Skeletal muscle satellite cell (primary cell): ENCODE measurements around the gene NBEA.
"Not testable (repeated sequence)": the region's sequence is repeated elsewhere in the genome, so short reads cannot be mapped to it uniquely, and the experiment has no call there.

ENCODE experiments used
- H3K27me3 ChIP-seq: 2 replicates; pipeline ENCODE4 v1.7.0; 2013; ENCODE audit warnings: low read length; ENCODE audit not compliant: control insufficient read depth, insufficient read depth
- H3K36me3 ChIP-seq: 2 replicates; pipeline ENCODE4 v1.7.0; 2013; ENCODE audit warnings: mild to moderate bottlenecking, control low read depth, low read length; ENCODE audit not compliant: insufficient read depth
- H3K4me1 ChIP-seq: 2 replicates; pipeline ENCODE4 v1.7.0; 2013; ENCODE audit warnings: low read length; ENCODE audit not compliant: control insufficient read depth, insufficient read depth
- H3K4me2 ChIP-seq: 2 replicates; pipeline ENCODE4 v1.7.0; 2013; ENCODE audit warnings: mild to moderate bottlenecking, low read length
- H3K4me3 ChIP-seq: 2 replicates; pipeline ENCODE4 v1.7.0; 2013; ENCODE audit warnings: low read length
- H3K9ac ChIP-seq: 2 replicates; pipeline ENCODE4 v1.7.0; 2013; ENCODE audit warnings: mild to moderate bottlenecking, low read depth, low read length, moderate library complexity
- H3K9me3 ChIP-seq: replicated peaks from 2 replicates; pipeline ENCODE4 v1.7.0; 2013; ENCODE audit warnings: mild to moderate bottlenecking, control low read depth, low read length

The NBEA gene

DNA sequence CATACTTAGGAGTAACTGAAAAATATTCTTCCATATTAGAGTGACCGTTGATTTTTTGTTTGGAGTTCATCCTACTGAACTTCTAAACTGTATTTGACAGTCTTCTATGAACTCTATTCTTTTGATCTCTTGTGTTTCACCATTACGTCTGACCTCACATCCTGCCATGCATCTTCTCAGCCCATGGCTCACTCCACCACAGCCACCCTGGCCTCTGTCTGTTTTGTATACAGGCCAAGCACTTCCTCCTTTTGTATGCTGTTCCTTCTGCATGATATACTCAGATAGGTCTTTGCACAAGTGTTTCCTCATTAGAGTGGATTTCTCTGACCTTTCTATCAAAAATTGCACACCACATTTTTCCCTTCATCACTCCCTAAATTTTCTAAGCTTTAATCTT lies 414.5 kb downstream of the NBEA start:
- Histone ChIP-seq H3K4me2 (no peak overlapping the region), H3K27me3 (no peaks in the 10 kb centered on the region), H3K36me3 (no peaks in the 10 kb centered on the region), H3K4me1 (no peaks in the 10 kb centered on the region), H3K4me3 (no peak overlapping the region), H3K9me3 (no peaks in the 10 kb centered on the region), H3K9ac (no peak overlapping the region)

DNA sequence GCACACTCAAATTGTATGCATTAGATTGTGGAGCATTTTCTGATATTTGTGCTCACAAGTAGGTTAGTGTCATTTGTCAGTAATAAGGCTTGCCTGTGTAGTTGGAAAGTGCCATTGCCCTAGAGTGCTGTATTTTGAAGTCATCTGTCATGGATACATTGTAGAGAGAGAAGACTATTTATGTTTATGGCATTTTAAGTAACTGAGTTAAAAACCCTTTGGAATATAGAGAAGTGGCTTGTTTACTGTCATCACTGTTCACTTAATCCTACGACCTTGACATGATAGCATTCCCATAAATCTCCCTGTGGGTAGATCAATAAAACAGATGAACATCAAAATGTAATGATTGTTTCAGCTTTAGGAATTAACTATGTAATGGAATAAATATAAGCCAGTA lies 423.8 kb downstream of the NBEA start:
- H3K9me3 ChIP-seq = peaks cover 3% of the 10 kb centered on the region
- no peaks in the 10 kb centered on the region for H3K27me3 ChIP-seq
- H3K4me3 ChIP-seq = no peak overlapping the region
- H3K9ac ChIP-seq = no peak overlapping the region
- no peaks in the 10 kb centered on the region for H3K4me1 ChIP-seq
- H3K4me2 ChIP-seq = no peak overlapping the region
- H3K36me3 ChIP-seq = no peaks in the 10 kb centered on the region

DNA sequence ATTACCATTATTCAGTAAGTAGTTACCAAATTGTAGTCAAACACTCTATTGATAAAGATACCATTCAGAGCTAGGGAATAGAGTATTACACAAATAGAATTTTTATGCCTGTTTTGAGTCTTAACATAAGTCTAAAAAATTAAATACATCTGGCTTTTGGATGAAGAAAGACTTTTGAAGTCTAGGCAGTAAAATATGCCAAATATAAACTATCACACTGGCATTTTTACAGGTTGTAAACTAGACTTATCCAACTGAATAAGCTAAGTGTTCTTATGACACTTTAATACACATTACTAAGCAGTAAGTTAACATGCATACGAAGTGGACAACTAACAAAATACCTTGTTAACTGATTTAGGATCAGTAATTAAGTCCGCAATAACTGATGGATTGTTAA lies 425.5 kb downstream of the NBEA start:
- Histone ChIP-seq H3K4me1 (no peaks in the 10 kb centered on the region), H3K36me3 (no peaks in the 10 kb centered on the region), H3K4me3 (no peak overlapping the region)

DNA sequence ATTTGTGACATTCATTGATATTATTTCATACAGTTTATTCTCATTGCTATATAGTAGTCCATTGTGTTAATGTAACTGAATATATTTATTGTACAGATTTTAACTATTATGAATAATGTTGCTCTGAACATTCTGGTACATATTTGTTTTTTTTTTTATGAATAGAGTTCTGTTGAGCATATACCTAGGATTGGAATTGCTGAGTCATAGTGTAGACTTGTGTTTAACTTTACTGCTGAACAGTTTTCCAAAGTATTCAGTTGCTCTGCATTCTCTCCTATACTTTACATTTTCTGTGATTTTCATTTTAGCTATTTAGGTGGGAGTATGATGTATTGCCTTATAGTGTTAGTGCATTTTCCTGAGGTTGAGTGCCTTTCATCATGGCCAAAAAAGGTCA lies 436.9 kb downstream of the NBEA start:
- Histone ChIP-seq H3K9me3 (no peaks in the 10 kb centered on the region), H3K27me3 (no peaks in the 10 kb centered on the region), H3K36me3 (no peaks in the 10 kb centered on the region), H3K4me3 (no peak overlapping the region), H3K9ac (no peak overlapping the region), H3K4me2 (no peak overlapping the region), H3K4me1 (peaks cover 9% of the 10 kb centered on the region)

More for the DNA sequence above, 425.5 kb downstream of the NBEA start:
- no peaks in the 10 kb centered on the region for H3K27me3 ChIP-seq
- H3K9ac ChIP-seq = no peak overlapping the region
- peaks cover 6% of the 10 kb centered on the region for H3K9me3 ChIP-seq
- no peak overlapping the region for H3K4me2 ChIP-seq

DNA sequence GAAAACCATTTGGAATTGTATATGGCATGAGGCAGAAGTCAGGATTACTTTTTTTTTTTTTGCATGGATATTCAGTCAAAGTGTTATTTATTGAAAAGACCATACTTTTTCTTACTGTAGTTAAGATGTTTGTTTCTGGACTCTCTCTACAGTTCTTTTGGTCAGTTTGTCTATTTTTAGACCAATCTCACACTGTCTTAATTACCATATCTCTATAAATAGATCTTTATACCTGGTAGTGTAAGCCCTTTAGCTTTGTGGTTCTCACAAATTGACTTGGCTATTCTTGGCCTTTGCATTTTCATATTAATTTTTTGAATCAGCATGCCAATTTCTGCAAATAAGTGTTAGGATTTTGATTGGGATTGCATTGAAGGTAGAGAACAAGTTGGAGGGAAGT lies 437.6 kb downstream of the NBEA start:
- no peak overlapping the region for H3K4me3 ChIP-seq
- no peak overlapping the region for H3K4me2 ChIP-seq
- no peak overlapping the region for H3K9ac ChIP-seq
- no peaks in the 10 kb centered on the region for H3K9me3 ChIP-seq
- H3K36me3 ChIP-seq = no peaks in the 10 kb centered on the region
- H3K27me3 ChIP-seq = no peaks in the 10 kb centered on the region
- peaks cover 9% of the 10 kb centered on the region for H3K4me1 ChIP-seq

DNA sequence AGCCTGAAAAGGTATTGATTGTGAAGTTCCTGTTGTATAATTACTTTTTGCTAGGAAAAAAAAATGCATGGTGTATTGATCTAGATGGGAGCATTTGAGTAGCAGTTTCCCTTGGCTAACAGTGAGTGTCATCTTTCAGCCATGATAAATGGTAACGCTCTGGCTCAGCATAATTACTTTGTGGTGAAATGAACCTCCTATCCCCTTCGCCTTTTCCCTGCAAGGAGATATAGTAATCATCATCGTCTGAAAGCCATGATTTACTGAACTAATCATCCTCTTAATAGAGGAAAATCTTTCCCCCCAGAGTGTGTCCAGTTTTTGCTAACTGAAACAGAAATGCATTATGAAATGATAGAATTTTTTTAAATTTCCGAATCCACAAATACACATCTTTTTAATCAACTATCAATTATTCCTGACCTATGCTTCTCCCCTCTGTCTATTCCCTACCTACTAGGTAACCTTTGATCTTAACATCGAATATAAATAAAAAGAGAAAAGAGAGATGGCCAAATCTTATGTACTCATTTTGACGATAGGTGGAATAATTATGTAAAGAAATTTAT lies 445.7 kb downstream of the NBEA start:
- Histone ChIP-seq H3K36me3 (no peaks in the 10 kb centered on the region), H3K4me3 (no peak overlapping the region), H3K9ac (no peak overlapping the region), H3K4me1 (peaks cover 5% of the 10 kb centered on the region), H3K9me3 (no peaks in the 10 kb centered on the region), H3K4me2 (no peak overlapping the region), H3K27me3 (no peaks in the 10 kb centered on the region)

DNA sequence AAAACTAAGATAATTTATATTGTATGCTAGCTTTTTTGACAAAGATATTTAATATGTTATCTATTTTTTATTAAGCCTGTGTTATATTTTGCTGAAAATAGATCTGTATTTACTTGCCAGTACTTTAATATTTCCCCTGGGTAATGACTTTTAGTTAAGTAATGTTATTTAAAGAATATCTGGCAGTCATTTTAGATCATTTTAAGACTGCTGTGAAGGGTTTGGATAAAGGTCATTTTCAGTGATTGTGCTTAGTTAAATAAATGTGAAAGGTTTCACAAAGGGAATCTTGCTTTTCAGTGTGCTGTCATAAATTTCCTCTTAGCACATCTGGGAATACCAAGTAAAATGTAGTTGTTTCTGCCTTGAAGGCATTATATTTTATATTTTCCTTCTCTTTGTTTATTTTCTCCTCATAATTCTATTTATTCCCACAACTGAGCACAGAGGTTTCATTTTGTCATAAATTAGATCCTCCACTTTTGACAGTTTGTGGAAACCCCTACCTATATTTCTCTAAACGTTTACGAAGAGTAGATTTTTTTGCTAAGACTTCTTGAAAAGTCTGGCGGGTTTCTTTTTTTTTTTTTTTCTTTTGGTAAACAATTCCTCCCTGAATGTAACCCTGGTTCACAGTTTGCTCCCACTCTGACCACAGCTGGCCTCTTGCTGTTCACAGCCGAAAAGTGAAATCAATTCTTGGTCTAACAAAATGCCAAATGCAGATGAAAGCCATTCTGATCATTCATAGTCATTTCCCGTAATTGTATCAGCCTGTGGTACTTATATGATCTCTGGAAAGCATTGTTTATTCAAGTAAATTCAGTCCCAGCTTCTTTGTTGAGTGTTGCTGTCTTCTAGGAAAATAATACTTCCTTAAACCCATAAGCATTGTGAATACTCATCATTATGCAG lies 446.6 kb downstream of the NBEA start:
- no peaks in the 10 kb centered on the region for H3K27me3 ChIP-seq
- H3K4me3 ChIP-seq = no peak overlapping the region
- no peaks in the 10 kb centered on the region for H3K36me3 ChIP-seq
- no peaks in the 10 kb centered on the region for H3K9me3 ChIP-seq
- H3K4me1 ChIP-seq = peaks cover 5% of the 10 kb centered on the region
- H3K9ac ChIP-seq = no peak overlapping the region
- H3K4me2 ChIP-seq = peak overlapping the region; percentile 20

DNA sequence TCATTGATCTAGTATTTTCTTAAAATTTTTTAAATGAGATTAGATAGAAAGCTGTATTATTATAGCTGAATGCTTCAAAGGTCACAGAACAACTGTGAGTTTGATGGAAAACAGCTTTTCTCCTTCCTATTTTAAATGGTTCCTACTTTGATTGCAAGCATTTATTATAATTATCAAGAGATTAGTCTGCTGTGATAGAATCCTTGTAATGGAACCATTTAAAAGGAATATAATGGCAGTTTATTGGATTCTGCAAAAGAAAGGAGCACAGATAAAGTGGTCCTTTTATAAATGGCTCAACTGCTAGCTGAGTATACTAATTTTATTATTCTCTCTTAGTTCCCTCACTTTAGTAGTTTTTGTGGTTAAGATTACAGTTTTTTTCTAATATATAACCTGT lies 447.5 kb downstream of the NBEA start:
- no peaks in the 10 kb centered on the region for H3K9me3 ChIP-seq
- no peaks in the 10 kb centered on the region for H3K36me3 ChIP-seq
- no peak overlapping the region for H3K4me2 ChIP-seq
- no peak overlapping the region for H3K9ac ChIP-seq
- H3K4me1 ChIP-seq = peaks cover 5% of the 10 kb centered on the region
- no peak overlapping the region for H3K4me3 ChIP-seq
- H3K27me3 ChIP-seq = no peaks in the 10 kb centered on the region

DNA sequence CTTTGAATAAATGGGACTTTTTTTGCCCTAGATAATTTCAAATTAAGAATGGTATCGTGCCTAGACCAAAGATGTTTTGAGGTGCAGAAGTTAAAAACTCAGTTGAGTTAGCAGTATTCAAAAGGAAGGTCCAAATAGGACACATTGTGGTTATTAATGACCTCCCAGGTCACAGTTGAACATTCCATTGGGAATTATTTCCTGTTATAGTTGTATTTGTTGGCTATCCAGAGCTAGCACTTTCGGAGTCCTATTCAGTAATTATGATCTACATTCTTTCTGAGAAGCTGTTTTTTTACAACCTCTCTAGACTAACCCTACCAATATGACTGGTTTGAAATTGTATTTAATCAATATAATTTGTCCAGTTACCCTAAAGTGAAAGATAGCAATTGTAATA lies 450.7 kb downstream of the NBEA start:
- H3K4me2 ChIP-seq = no peak overlapping the region
- no peaks in the 10 kb centered on the region for H3K9me3 ChIP-seq
- H3K27me3 ChIP-seq = no peaks in the 10 kb centered on the region
- peaks cover 5% of the 10 kb centered on the region for H3K4me1 ChIP-seq
- H3K36me3 ChIP-seq = no peaks in the 10 kb centered on the region
- no peak overlapping the region for H3K4me3 ChIP-seq
- H3K9ac ChIP-seq = no peak overlapping the region

DNA sequence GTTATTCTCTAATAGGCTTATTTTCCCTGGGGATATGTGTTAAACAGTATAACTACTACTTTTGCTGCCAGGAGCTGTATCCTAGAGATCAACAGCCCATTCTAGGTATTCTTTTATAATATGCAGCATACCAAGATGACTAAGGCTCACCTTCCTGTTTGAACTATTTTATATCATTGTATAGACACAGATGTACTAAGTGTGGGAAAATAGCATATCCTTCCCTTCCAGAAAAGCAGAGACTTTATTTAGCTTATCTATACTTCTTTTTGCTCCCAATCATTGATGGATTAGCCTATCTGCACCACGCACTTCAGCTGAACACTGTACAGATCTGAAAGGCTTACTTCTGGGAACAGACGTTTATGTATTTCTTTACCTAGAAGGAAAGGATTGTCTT lies 451.8 kb downstream of the NBEA start:
- Histone ChIP-seq H3K4me1 (peaks cover 2% of the 10 kb centered on the region), H3K36me3 (no peaks in the 10 kb centered on the region), H3K9ac (no peak overlapping the region), H3K9me3 (no peaks in the 10 kb centered on the region), H3K4me3 (no peak overlapping the region), H3K27me3 (no peaks in the 10 kb centered on the region), H3K4me2 (no peak overlapping the region)

DNA sequence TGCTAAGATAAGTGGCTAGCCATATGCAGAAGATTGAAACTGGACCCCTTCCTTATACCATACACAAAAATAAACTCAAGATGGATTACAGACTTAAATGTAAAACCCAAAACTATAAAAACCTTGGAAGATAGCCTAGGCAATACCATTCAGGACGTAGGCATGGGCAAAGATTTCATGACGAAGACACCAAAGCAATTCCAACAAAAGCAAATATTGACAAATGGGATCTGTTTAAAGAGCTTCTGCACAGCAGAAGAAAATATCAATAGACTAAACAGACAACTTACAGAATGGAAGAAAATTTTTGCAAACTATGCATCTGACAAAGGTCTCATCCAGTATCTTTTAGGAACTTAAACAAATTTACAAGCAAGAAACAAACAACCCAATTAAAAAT lies 466.2 kb downstream of the NBEA start:
- H3K4me2 ChIP-seq, H3K9ac ChIP-seq, H3K9me3 ChIP-seq, H3K4me3 ChIP-seq, H3K36me3 ChIP-seq, H3K27me3 ChIP-seq, H3K4me1 ChIP-seq: not testable (repeated sequence)
